ENCODE measurements around the gene TSPOAP1.

TSPOAP1 gene

GRCh38 chr17:58329035-58329809 is 627 bp upstream of the TSPOAP1 start:
- no peak for DNase-seq (ENCODE audit: low spot score)

GRCh38 chr17:58327363-58328194 is 1.0 kb downstream of the TSPOAP1 start:
- DNase-seq (ENCODE audit: low spot score), result no peak

GRCh38 chr17:58326609-58327362 is 1.8 kb downstream of the TSPOAP1 start:
- DNase-seq (ENCODE audit: low spot score), result no peak

GRCh38 chr17:58325976-58326468 is 2.6 kb downstream of the TSPOAP1 start:
- DNase-seq (ENCODE audit: low spot score), result no peak

- DNase-seq (ENCODE audit: low spot score), result no peak
These were observed 3.3 kb downstream of the TSPOAP1 start for GRCh38 chr17:58325289-58325726.

GRCh38 chr17:58324409-58325288 is 3.9 kb downstream of the TSPOAP1 start:
- DNase-seq (ENCODE audit: low spot score), result peak; percentile 82

- DNase-seq (ENCODE audit: low spot score), result no peak
These were observed 4.6 kb downstream of the TSPOAP1 start for GRCh38 chr17:58324056-58324408.

- DNase-seq (ENCODE audit: low spot score), result no peak
These were observed 5.1 kb downstream of the TSPOAP1 start for GRCh38 chr17:58323366-58324055.

- DNase-seq (ENCODE audit: low spot score), result no peak
These were observed 5.9 kb downstream of the TSPOAP1 start for GRCh38 chr17:58322581-58323185.

- no peak for DNase-seq (ENCODE audit: low spot score)
These were observed 6.7 kb downstream of the TSPOAP1 start for GRCh38 chr17:58321571-58322525.

GRCh38 chr17:58320570-58321323 is 7.8 kb downstream of the TSPOAP1 start:
- DNase-seq (ENCODE audit: low spot score), result no peak

- no peak for DNase-seq (ENCODE audit: low spot score)
These were observed 8.4 kb downstream of the TSPOAP1 start for GRCh38 chr17:58320163-58320558.

GRCh38 chr17:58319173-58320162 is 9.1 kb downstream of the TSPOAP1 start:
- no peak for DNase-seq (ENCODE audit: low spot score)

GRCh38 chr17:58318627-58319172 is 9.9 kb downstream of the TSPOAP1 start:
- DNase-seq (ENCODE audit: low spot score), result no peak

GRCh38 chr17:58318065-58318481 is 10.5 kb downstream of the TSPOAP1 start:
- no peak for DNase-seq (ENCODE audit: low spot score)

- DNase-seq (ENCODE audit: low spot score), result peak; percentile 85
These were observed 11.1 kb downstream of the TSPOAP1 start for GRCh38 chr17:58317421-58318064.

Data from AG08396 (cell line).